T-helper 17 cell (primary cell): Measurements from ENCODE around the gene PYGO2. TPM values are rescaled to one million over a fixed set of nuclear protein-coding genes. Genes with fewer than 3 reads are reported as not detected.
"Not testable (repeated sequence)": the region's sequence is repeated elsewhere in the genome, so short reads cannot be mapped to it uniquely, and the experiment has no call there.

ENCODE experiments used
- ATAC-seq: fragments of 150-1000 bp; cut with Tn5 transposase; 2 replicates; pipeline ENCODE4 v1.10.0; 2021; ENCODE audit warnings: mild to moderate bottlenecking, moderate library complexity
- DNase-seq, 3 donors: peaks; one replicate each; pipeline versions ENCODE4 v3.0.0 to v3.0.0-alpha.2; 2020 to 2021
- H3K9me3 ChIP-seq: one replicate; pipeline ENCODE4 v1.7.0; 2013; ENCODE audit warnings: low read length, mild to moderate bottlenecking; ENCODE audit not compliant: control insufficient read depth, poor library complexity, severe bottlenecking
- H3K27ac Mint-ChIP-seq: one replicate; pipeline ENCODE4 v1.8.0; 2022; ENCODE audit warnings: mild to moderate bottlenecking, moderate library complexity, mixed read lengths
- H3K27me3 Mint-ChIP-seq: one replicate; pipeline ENCODE4 v1.8.0; 2022; ENCODE audit warnings: mixed read lengths
- H3K36me3 Mint-ChIP-seq: one replicate; pipeline ENCODE4 v1.8.0; 2022; ENCODE audit warnings: low read depth, mixed read lengths
- H3K4me1 Mint-ChIP-seq: one replicate; pipeline ENCODE4 v1.8.0; 2022; ENCODE audit warnings: mild to moderate bottlenecking, mixed read lengths
- H3K4me3 Mint-ChIP-seq: one replicate; pipeline ENCODE4 v1.8.0; 2022; ENCODE audit warnings: mild to moderate bottlenecking, moderate library complexity, mixed read lengths
- total RNA-seq, 4 donors: library from RNA in 2 of 4; stranded (reverse) in 2 of 4; gene quantifications; one replicate each; pipeline ENCODE4 v1.2.3 and lab custom pipeline; 2022 to 2026

Gene PYGO2
- total RNA-seq, 2 donors from 2014 or later: 34.7 to 45.1 TPM

DNA sequence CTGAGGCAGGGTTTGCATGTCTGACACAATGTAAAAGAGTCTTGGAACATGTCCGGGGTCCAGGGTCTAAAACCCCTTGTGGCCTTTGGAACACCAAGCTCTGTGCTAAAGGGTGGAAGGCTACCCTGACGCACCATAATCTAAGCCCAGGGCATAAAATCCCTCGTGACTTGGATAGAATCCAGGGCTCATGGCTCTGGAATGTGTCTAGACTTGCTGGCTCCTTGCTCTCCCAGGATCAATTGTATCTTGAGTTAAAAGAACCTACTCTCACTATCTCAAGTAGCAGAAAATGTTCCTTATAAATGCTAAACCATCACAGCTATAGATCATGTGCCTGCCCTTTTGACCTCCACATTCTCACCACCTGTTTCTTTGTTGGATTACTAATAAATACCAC is 53.5 kb downstream of the PYGO2 start:
- H3K9me3 ChIP-seq, DNase-seq, H3K27ac Mint-ChIP-seq, ATAC-seq, H3K36me3 Mint-ChIP-seq, H3K4me3 Mint-ChIP-seq, H3K4me1 Mint-ChIP-seq, H3K27me3 Mint-ChIP-seq: not testable (repeated sequence)

Other genes with a start within 250 kb of the PYGO2 start
- under 1 TPM; 0.12 to 0.29 TPM for gene KCNN3, start 91.5 kb downstream of the PYGO2 start, total RNA-seq
- gene PMVK, start 25.1 kb downstream of the PYGO2 start, total RNA-seq: 10 to 100 TPM; 19.0 to 19.9 TPM
- 100 to 1,000 TPM; 634 to 767 TPM for gene PBXIP1, start 5.7 kb downstream of the PYGO2 start, total RNA-seq
- 100 to 1,000 TPM in 1 of 2 donors, 10 to 100 TPM in 1; 99.5 to 105 TPM for gene SHC1, start 9.0 kb upstream of the PYGO2 start, total RNA-seq
- 1 to 10 TPM; 9.3 to 9.4 TPM for gene CKS1B, start 12.9 kb upstream of the PYGO2 start, total RNA-seq
- 10 to 100 TPM; 33.2 to 34.7 TPM for gene FLAD1, start 21.6 kb upstream of the PYGO2 start, total RNA-seq
- gene LENEP, start 31.8 kb upstream of the PYGO2 start, total RNA-seq: not detected
- 10 to 100 TPM; 63.8 to 73.6 TPM for gene ZBTB7B, start 41.0 kb upstream of the PYGO2 start, total RNA-seq
- 1 to 10 TPM in 1 of 2 donors, under 1 TPM in 1; 0.94 to 1.3 TPM for gene DCST2, start 72.0 kb upstream of the PYGO2 start, total RNA-seq
- gene DCST1, start 72.0 kb upstream of the PYGO2 start, total RNA-seq: under 1 TPM; 0.23 to 0.57 TPM
- 10 to 100 TPM; 30.3 to 33.8 TPM for gene ADAM15, start 89.5 kb upstream of the PYGO2 start, total RNA-seq
- gene EFNA4, start 102.0 kb upstream of the PYGO2 start, total RNA-seq: 1 to 10 TPM; 2.6 to 4.9 TPM
- gene EFNA3, start 117.1 kb upstream of the PYGO2 start, total RNA-seq: 1 to 10 TPM in 1 of 2 donors, under 1 TPM in 1; 0.29 to 1.3 TPM
- 1 to 10 TPM in 1 of 2 donors, not detected in 1; 1.0 TPM for gene EFNA1, start 166.1 kb upstream of the PYGO2 start, total RNA-seq
- gene SLC50A1, start 174.1 kb upstream of the PYGO2 start, total RNA-seq: 10 to 100 TPM; 25.6 to 27.8 TPM
- gene DPM3, start 178.7 kb upstream of the PYGO2 start, total RNA-seq: 10 to 100 TPM; 32.1 to 36.0 TPM
- gene KRTCAP2, start 211.5 kb upstream of the PYGO2 start, total RNA-seq: 100 to 1,000 TPM; 110 to 127 TPM
- 10 to 100 TPM in 1 of 2 donors, 1 to 10 TPM in 1; 9.8 to 12.7 TPM for gene TRIM46, start 212.1 kb upstream of the PYGO2 start, total RNA-seq
- gene THBS3, start 246.1 kb upstream of the PYGO2 start, total RNA-seq: 10 to 100 TPM; 34.6 to 38.4 TPM
- gene MTX1, start 246.9 kb upstream of the PYGO2 start, total RNA-seq: 10 to 100 TPM; 20.7 to 28.5 TPM